Activated CD8-positive, alpha-beta memory T cell treated with anti-CD3 and anti-CD28 coated beads, Interleukin-2, amount 50 U/mL, for 1 hour (primary cell): ENCODE data around the gene TMEM272.

Source experiments
- DNase-seq: peaks from one replicate; pipeline ENCODE4 v3.0.0-alpha.2; 2020; ENCODE audit errors: extremely low read depth

The TMEM272 gene

DNA sequence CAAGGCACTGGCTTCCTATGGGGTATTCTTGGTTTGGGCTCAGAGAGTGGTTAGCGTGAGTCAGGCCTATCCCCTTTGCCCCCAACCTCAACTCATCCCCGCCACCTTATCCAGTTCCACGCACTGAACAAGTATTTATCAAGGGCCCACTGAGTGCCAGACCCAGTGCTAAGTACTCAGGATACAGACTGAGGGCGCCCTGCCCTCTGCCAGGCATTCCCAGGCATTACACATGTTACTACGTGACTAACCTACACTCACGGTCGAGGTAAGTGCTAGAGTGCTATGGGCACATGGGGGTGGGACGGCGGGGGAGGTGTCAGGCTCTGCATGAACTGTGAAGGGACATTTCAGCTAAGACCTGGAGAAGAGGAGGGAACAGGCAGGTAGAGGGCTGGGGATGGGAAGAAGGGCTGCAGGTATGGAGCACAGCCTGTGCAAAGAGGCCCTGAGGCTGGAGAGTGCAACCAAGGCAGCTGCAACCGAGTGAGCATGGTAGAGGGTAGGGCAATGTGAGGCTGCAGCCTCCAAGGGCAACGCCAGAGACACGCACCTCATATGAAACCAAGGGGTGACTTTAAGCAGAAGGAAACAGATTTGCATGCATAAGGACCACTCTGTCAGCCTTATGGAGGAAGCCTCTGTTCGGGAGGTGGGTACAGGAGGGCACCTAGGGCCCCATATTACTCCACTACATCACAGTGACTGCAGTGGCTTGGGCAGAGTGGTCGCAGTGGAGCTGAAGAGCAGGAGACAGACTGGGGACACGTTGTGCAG is 63.5 kb downstream of the TMEM272 start:
- no peak for DNase-seq

DNA sequence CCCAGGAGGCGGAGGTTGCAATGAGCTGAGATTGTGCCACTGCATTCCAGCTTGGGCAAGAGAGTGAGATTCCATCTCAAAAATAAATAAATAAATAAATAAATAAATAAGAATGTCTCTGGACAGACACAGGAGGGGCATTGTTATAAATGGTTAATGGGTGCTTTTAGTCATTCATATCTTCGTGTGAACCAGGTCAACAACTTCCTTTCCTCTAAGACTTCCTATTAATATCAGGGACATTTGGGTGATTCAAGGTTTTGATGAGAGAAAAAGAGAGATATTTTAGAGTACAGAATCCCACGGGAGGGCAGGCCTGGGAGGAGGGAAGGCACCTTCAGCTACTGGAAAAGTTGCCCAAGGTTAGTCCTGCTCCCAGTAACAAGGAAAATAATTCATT is 64.9 kb downstream of the TMEM272 start:
- no peak for DNase-seq

DNA sequence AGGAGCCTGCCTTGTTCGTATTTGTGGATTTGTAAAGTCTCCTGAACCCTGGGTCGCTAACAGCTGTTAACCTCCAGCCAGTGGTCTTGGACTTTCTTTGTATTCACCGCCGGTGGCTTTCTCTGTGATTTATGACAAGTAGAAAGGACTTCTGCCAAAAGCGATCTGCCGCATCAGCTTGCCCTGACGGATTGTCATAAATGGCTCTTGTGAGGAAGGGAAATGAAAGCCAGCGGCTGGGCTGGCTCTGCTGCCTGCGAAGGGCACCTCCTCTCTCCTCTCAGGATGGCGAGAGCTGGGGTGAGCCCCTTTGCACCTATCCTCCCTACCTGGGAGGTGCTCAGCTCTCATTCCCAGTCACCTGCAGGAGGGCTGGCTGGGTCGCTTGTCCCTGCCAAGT is 66.6 kb downstream of the TMEM272 start:
- no peak for DNase-seq

- DNase-seq = no peak
Observed at GRCh38 chr13:51777921-51778320, 67.1 kb downstream of the TMEM272 start.

DNA sequence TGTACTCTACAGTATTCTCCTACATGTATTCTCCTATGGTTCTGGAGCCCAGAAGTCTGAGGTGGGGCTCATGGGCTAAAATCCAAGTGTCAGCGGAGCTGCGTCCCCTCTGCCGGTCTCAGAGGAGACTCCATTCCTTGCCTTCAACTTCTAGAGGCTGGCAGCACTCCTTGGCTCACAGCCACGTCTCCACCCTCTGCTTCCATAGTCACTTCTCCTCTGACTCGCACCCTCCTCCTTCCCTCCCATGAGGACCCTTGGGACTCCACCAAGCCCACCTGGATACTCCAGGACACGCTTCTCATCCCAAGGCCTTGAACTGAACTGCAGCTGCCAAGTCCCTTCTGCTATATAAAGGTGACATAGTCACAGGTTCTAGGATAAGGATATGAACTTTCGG is 68.8 kb downstream of the TMEM272 start:
- DNase-seq = no peak

GRCh38 chr13:51773515-51773914 is 71.5 kb downstream of the TMEM272 start:
- DNase-seq = no peak

DNA sequence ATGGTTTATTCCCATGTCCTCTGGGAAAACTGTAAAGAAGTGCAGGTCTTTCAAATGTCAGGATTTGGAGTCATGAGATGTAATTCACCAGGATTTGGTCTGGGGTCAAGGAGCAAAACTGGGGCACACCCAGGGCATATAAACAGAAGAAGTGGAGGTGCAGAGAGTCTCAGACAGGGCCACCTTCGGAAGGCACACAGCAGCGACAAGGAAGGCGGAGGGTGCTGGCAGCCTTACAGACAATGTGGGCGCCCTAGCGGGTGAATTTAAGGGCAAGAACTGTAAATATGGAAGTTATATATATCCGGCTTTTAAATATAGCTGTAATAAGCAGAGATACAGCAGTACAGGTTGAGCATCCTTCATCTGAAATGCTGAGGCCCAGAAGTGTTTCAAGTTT is 72.2 kb downstream of the TMEM272 start:
- DNase-seq = no peak

GRCh38 chr13:51772105-51772455 is 72.9 kb downstream of the TMEM272 start:
- DNase-seq = no peak

GRCh38 chr13:51771418-51772104 is 73.4 kb downstream of the TMEM272 start:
- no peak for DNase-seq

DNA sequence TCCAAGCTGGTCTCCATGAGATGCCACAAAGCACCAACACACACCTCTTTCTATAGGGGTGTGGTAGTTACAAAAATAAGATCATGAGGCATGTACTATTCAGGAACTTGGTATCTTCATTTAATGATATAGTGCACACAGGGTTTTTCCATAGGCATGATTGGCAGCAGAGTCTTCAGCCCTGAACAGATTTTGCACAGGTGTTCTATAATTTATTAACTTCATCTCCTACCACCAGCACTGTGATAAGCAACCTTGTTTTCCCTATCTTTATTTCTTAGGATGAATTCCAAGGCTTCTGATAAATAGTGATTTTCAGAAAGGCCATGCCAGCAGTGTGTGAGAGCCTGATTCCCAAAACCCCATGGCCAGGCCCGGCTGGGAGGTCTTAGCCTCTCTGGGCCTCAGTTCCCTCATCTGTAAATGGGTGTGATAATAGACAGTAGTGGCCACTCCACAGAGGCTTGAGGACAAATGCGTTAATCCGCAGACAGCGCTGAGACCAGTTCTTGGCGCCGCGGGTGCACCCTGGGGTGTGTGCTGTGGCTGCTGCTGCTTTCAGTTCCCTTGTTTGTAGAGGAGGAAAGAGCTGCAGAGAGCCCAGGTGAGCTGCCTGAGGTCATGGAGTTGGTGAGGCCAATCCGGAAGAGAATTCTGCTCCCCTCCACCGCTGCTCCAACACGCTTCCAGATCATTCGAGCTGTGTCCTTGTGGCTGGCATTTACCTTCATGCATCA is 74.1 kb downstream of the TMEM272 start:
- DNase-seq = no peak

GRCh38 chr13:51770160-51770559 is 74.8 kb downstream of the TMEM272 start:
- DNase-seq = no peak

- DNase-seq = no peak
Observed at GRCh38 chr13:51769455-51770127, 75.4 kb downstream of the TMEM272 start.

DNA sequence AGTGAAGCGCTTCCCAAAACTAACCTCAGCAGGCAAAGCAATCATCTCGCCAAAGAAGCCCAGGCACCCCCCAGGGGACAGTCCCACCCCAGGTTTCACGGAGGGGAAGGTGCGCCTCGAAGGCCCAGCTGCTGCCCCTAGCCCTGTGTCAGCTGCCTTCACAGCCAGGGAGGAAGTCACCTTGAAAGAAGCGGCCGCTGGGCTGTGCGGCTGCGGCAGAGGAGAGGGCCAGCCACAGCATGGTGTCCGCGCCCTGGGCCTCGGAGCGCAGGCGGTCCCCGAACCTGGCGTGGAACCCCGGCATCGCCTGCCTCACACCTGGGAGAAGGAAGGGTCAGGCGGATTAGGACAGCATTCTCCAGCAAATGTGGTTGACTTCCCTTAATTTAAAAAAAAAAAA is 76.0 kb downstream of the TMEM272 start:
- no peak for DNase-seq

GRCh38 chr13:51768378-51768921 is 76.5 kb downstream of the TMEM272 start:
- no peak for DNase-seq

DNA sequence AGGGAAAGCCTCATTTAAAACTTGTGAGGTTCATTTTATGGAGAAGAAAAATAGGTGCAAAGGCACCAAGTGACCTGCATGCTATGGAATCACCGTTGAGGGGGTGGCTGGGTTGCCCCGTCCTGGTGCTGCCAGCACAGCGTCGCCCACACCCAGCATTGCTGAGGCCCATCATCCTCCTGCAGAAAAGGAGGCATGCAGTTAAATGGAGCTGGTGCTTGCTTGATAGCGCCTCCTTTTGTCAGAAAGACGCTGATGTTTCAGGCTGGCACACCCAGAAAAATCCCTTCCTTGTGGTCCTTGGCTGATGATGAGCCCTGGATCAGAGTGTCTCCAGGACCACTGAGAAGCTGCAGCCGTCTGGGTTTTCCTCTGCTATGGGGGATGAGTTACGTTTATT is 77.9 kb downstream of the TMEM272 start:
- DNase-seq = no peak

DNA sequence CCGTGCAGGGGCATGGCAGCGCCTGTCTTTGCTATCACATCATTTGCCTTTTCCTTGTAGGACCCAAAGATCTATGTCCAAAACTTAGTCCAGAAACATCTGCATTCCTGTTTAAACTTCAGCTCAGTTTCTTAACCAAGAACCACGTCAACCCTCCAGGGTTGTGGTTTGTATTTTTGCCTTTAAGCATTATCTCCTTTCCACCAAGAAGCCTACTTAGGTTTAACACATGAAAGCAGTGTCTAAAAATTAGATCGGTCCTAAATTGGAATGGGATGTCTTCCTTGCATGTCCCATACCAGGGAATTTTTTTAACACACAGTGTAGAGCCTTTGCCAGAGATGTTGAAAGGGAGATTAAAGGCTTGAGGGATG is 79.8 kb downstream of the TMEM272 start:
- no peak for DNase-seq

- peak; percentile 7 for DNase-seq
Observed at GRCh38 chr13:51764184-51765141, 80.5 kb downstream of the TMEM272 start.

DNA sequence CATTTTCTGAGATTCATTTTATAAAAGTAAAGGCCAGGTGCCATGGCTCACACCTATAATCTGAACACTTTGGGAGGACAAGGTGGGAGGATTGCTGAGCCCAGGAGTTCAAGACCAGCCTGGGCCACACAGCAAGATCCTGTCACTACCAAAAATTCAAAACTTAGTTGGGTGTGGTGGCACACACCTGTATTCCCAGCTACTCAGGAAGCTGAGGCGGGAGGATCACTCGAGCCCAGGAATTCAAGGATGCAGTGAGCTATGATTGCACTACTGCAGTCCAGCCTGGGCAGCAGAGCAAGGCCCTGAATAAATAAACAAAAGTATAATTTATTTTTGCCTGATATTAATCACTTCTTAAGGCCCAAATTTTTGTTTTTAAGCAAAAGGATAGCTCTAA is 81.5 kb downstream of the TMEM272 start:
- DNase-seq = no peak
